K562 (cell line): ENCODE measurements around the gene ZNF467. TPM values are rescaled to one million over a fixed set of nuclear protein-coding genes. Genes with fewer than 3 reads are reported as not detected.

ENCODE experiments used
- CBFB ChIP-seq: sonication (generic); formaldehyde crosslinking; IDR thresholded peaks from 2 replicates; pipeline ENCODE4 v1.4.0; 2020; ENCODE audit warnings: mild to moderate bottlenecking, missing genetic modification reagents
- E2F3 ChIP-seq: fragments of 250-450 bp; sonication (Bioruptor Pico); IDR thresholded peaks from 2 replicates; pipeline ENCODE4 v1.4.0; 2020; ENCODE audit warnings: mild to moderate bottlenecking
- HNRNPK ChIP-seq: fragments of 200-400 bp; formaldehyde crosslinking; IDR thresholded peaks from one replicate; pipeline ENCODE4 v1.6.1; 2018; ENCODE audit warnings: mild to moderate bottlenecking, low read depth, low read length; ENCODE audit not compliant: poor library complexity, severe bottlenecking
- MEF2A ChIP-seq: IDR thresholded peaks from 2 replicates; pipeline ENCODE4 v1.6.1; 2011; ENCODE audit warnings: low read depth, mild to moderate bottlenecking, low read length, moderate library complexity; ENCODE audit not compliant: control insufficient read depth
- RB1 ChIP-seq: fragments of 450-650 bp; IDR thresholded peaks from 2 replicates; pipeline ENCODE4 v1.6.1; 2017; ENCODE audit warnings: low read depth, mild to moderate bottlenecking
- RBFOX2 ChIP-seq: fragments of 200-400 bp; formaldehyde crosslinking; IDR thresholded peaks from 2 replicates; pipeline ENCODE4 v1.6.1; 2017; ENCODE audit warnings: low read depth, mild to moderate bottlenecking, low read length, moderate library complexity
- RFX1 ChIP-seq: fragments of 450-650 bp; IDR thresholded peaks from 2 replicates; pipeline ENCODE4 v1.6.1; 2016; ENCODE audit warnings: mild to moderate bottlenecking, moderate library complexity
- SLC30A9 ChIP-seq: fragments of 250-450 bp; sonication (Bioruptor Pico); IDR thresholded peaks from 2 replicates; pipeline ENCODE4 v1.8.0; 2022; ENCODE audit warnings: mild to moderate bottlenecking, moderate library complexity
- SNIP1 ChIP-seq: fragments of 450-650 bp; IDR thresholded peaks from 2 replicates; pipeline ENCODE4 v1.7.1; 2017; ENCODE audit warnings: low read depth, mild to moderate bottlenecking
- ZKSCAN8 ChIP-seq: fragments of 200-800 bp; sonication (Bioruptor generic); IDR thresholded peaks from 2 replicates; pipeline ENCODE4 v1.6.1; 2016; ENCODE audit warnings: missing genetic modification characterization, missing compliant biosample characterization
- ZNF263 ChIP-seq: sonication (generic); formaldehyde crosslinking; IDR thresholded peaks from 2 replicates; pipeline ENCODE4 v1.8.0; 2022; ENCODE audit warnings: mild to moderate bottlenecking, missing genetic modification reagents, borderline replicate concordance
- ZSCAN29 ChIP-seq: fragments of 450-650 bp; IDR thresholded peaks from 2 replicates; pipeline ENCODE4 v1.6.1; 2017
- polyA plus RNA-seq, 8 experiments: library from polyadenylated mRNA; depleted of rRNA in 4 of 8; stranded (reverse) in 5 of 8; unstranded in 3 of 8; fragments of >200 nt; fragmentation: Nextera tagmentation in 2 of 8; fragmentation: Illumina TruSeq in 1 of 8; extraction: Ambion mirVana in 2 of 8; extraction: Trizol in 1 of 8; gene quantifications; 2 replicates each; pipeline versions ENCODE4 v1.2.1 to v1.2.3, GENCODE V29; 2011 to 2014; ENCODE audit warnings: inconsistent platforms in 1 of 8, missing spikeins in 1 of 8
- total RNA-seq, 7 experiments: library from RNA; depleted of rRNA in 6 of 7; stranded (reverse); fragments of >200 nt in 6 of 7; fragmentation: Illumina TruSeq in 2 of 7; extraction: Trizol in 2 of 7; gene quantifications; 2 replicates each; pipeline versions ENCODE4 v1.2.1 to v1.2.3, GENCODE V29; 2011 to 2021; ENCODE audit warnings: low replicate concordance in 1 of 7
- TF ChIP-seq, protein P1 (sequence below), 3 experiments: fragments of 200-800 bp in 1 of 3; sonication (Bioruptor generic) in 1 of 3; sonication (generic) in 1 of 3; formaldehyde crosslinking in 1 of 3; IDR thresholded peaks; 2 replicates each; pipeline versions ENCODE4 v1.6.1 to v1.8.0; 2016 to 2022; ENCODE audit warnings: mild to moderate bottlenecking in 2 of 3, missing compliant biosample characterization in 2 of 3, missing genetic modification characterization in 2 of 3, missing genetic modification reagents in 1 of 3
- TF ChIP-seq, protein P2 (sequence below): sonication (generic); formaldehyde crosslinking; IDR thresholded peaks from 2 replicates; pipeline ENCODE4 v1.8.0; 2022; ENCODE audit warnings: mild to moderate bottlenecking, missing genetic modification reagents
- TF ChIP-seq, protein P3 (sequence below): fragments of 450-650 bp; IDR thresholded peaks from 2 replicates; pipeline ENCODE4 v1.6.1; 2018; ENCODE audit not compliant: partially characterized antibody

ZNF467 gene
- total and polyA plus RNA-seq, 9 of the 15 experiments (the other 6 are each of a cell fraction or from before 2014, with no cell fraction given): 0.32 to 14.2 (median 1.7) TPM

DNA sequence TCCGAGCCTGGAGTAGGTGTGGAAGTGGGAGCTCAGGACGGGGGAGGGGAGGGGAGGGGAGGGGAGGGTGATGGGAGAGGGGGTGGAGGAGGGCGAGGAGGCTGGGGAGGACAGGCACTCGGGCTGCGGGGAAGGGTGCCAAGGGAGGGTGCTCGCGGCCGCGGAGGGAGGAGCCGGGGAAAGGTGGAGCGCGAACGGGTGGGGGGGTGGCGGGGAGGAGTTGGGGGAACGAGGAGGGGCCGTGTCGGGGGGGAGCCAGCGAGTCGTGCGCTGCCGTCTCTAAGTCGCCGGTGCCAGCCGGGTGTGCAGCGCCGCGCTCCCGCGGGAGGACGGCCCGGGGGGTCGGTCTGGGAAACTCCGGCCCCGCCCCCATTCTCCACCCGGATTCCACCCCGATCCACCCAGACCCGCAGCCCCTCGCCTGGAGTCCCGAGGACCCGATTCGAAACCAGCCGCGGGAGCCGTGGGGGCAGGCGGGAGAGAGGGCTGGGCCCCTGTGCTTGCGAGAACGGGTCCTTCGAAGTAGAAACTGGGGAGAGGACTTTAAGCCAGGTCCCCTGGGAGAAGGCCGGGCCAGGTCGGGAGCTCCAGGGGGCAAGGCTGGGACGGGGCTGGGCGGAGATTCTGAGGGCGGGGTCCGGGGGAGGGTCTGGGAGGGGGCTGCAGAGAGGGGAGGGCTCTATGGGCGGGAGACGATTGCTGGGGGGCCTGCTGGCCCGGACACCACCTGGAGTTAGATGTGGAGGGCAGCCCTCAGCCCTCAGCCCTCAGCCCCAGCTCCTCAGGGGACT, at the start of gene ZNF467 (continued):
- TF ChIP-seq MEF2A: no peak
- peak; percentile 51; the same call in 1 of the 2 replicates for TF ChIP-seq RB1
- TF ChIP-seq, protein P1, sequence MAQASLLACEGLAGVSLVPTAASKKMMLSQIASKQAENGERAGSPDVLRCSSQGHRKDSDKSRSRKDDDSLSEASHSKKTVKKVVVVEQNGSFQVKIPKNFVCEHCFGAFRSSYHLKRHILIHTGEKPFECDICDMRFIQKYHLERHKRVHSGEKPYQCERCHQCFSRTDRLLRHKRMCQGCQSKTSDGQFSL (CRISPR knock-in tag; IDR thresholded peaks at IDR 0.05): peak; percentile 72; the same call in 1 of the 2 replicates
- TF ChIP-seq, protein P1 (tag; IDR thresholded peaks at IDR 0.05): peak in 1 of 2 experiments; percentile 76; a peak in 1 of 4 replicates
- TF ChIP-seq HNRNPK: peak; percentile 65
- no peak for TF ChIP-seq SNIP1
- no peak for TF ChIP-seq ZKSCAN8
- no peak for TF ChIP-seq E2F3 (CRISPR knock-in tag)
- 0 out of 2 replicates have a peak, but pooled peaks have one; percentile 21 for TF ChIP-seq ZSCAN29
- no peak for TF ChIP-seq SLC30A9 (CRISPR knock-in tag)
- no peak for TF ChIP-seq RFX1
- TF ChIP-seq RBFOX2: peak; percentile 35; the same call in 1 of the 2 replicates
- TF ChIP-seq, protein P2, sequence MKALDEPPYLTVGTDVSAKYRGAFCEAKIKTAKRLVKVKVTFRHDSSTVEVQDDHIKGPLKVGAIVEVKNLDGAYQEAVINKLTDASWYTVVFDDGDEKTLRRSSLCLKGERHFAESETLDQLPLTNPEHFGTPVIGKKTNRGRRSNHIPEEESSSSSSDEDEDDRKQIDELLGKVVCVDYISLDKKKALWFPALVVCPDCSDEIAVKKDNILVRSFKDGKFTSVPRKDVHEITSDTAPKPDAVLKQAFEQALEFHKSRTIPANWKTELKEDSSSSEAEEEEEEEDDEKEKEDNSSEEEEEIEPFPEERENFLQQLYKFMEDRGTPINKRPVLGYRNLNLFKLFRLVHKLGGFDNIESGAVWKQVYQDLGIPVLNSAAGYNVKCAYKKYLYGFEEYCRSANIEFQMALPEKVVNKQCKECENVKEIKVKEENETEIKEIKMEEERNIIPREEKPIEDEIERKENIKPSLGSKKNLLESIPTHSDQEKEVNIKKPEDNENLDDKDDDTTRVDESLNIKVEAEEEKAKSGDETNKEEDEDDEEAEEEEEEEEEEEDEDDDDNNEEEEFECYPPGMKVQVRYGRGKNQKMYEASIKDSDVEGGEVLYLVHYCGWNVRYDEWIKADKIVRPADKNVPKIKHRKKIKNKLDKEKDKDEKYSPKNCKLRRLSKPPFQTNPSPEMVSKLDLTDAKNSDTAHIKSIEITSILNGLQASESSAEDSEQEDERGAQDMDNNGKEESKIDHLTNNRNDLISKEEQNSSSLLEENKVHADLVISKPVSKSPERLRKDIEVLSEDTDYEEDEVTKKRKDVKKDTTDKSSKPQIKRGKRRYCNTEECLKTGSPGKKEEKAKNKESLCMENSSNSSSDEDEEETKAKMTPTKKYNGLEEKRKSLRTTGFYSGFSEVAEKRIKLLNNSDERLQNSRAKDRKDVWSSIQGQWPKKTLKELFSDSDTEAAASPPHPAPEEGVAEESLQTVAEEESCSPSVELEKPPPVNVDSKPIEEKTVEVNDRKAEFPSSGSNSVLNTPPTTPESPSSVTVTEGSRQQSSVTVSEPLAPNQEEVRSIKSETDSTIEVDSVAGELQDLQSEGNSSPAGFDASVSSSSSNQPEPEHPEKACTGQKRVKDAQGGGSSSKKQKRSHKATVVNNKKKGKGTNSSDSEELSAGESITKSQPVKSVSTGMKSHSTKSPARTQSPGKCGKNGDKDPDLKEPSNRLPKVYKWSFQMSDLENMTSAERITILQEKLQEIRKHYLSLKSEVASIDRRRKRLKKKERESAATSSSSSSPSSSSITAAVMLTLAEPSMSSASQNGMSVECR (CRISPR knock-in tag): no peak
- TF ChIP-seq ZNF263: peak; percentile 93
- no peak for TF ChIP-seq CBFB (CRISPR knock-in tag)
- TF ChIP-seq, protein P3, sequence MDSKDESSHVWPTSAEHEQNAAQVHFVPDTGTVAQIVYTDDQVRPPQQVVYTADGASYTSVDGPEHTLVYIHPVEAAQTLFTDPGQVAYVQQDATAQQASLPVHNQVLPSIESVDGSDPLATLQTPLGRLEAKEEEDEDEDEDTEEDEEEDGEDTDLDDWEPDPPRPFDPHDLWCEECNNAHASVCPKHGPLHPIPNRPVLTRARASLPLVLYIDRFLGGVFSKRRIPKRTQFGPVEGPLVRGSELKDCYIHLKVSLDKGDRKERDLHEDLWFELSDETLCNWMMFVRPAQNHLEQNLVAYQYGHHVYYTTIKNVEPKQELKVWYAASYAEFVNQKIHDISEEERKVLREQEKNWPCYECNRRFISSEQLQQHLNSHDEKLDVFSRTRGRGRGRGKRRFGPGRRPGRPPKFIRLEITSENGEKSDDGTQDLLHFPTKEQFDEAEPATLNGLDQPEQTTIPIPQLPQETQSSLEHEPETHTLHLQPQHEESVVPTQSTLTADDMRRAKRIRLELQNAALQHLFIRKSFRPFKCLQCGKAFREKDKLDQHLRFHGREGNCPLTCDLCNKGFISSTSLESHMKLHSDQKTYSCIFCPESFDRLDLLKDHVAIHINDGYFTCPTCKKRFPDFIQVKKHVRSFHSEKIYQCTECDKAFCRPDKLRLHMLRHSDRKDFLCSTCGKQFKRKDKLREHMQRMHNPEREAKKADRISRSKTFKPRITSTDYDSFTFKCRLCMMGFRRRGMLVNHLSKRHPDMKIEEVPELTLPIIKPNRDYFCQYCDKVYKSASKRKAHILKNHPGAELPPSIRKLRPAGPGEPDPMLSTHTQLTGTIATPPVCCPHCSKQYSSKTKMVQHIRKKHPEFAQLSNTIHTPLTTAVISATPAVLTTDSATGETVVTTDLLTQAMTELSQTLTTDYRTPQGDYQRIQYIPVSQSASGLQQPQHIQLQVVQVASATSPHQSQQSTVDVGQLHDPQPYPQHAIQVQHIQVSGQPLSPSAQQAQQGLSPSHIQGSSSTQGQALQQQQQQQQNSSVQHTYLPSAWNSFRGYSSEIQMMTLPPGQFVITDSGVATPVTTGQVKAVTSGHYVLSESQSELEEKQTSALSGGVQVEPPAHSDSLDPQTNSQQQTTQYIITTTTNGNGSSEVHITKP: peak; percentile 45
